GM12874 (cell line): ENCODE data around the gene GIMAP8.
A peak's percentile ranks its signal among the peaks of the same experiment; 100 is the strongest.

Source experiments
- TF ChIP-seq, protein P1 (sequence below): IDR thresholded peaks from 2 replicates; pipeline ENCODE4 v1.5.1; 2011; ENCODE audit warnings: low read depth, mild to moderate bottlenecking, control low read depth, low read length, moderate library complexity; ENCODE audit not compliant: insufficient read depth

The GIMAP8 gene

DNA sequence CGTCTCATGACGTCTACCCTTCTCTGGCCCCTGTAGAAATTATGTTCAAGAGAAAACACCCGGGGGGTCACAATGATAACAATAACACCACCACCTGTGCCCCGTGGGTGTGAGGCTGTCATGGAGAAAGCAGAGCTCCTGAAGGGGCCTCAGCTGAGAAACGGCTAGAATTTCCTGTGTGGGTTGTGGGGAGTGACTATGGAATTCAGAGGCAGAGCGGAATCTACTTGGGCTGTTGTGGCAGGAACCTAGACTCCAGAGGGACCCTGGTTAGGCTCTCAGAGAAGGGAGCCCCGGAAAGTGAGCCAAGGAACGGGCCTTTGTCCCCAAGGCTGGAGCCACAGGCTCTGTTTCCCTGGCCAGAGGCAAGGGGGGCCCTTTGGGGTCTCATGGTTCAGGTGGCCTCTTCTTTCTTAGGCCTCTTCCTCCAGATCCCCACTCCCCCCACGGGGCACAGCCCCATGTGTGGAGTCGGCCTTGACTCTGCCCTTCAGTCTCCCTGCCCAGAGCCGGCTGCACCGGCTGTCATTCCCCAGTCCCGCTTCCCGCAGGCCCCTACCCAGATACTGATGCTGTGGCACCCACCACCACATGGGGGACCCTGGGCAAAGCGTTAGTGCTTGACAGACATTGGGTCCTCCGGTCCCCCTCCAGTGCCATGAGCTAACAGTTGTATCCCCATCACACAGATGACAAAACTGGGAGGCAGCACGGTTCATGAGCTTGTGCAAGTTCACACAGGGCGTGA lies 6.5 kb upstream of the GIMAP8 start:
- TF ChIP-seq, protein P1, sequence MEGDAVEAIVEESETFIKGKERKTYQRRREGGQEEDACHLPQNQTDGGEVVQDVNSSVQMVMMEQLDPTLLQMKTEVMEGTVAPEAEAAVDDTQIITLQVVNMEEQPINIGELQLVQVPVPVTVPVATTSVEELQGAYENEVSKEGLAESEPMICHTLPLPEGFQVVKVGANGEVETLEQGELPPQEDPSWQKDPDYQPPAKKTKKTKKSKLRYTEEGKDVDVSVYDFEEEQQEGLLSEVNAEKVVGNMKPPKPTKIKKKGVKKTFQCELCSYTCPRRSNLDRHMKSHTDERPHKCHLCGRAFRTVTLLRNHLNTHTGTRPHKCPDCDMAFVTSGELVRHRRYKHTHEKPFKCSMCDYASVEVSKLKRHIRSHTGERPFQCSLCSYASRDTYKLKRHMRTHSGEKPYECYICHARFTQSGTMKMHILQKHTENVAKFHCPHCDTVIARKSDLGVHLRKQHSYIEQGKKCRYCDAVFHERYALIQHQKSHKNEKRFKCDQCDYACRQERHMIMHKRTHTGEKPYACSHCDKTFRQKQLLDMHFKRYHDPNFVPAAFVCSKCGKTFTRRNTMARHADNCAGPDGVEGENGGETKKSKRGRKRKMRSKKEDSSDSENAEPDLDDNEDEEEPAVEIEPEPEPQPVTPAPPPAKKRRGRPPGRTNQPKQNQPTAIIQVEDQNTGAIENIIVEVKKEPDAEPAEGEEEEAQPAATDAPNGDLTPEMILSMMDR = no peak

DNA sequence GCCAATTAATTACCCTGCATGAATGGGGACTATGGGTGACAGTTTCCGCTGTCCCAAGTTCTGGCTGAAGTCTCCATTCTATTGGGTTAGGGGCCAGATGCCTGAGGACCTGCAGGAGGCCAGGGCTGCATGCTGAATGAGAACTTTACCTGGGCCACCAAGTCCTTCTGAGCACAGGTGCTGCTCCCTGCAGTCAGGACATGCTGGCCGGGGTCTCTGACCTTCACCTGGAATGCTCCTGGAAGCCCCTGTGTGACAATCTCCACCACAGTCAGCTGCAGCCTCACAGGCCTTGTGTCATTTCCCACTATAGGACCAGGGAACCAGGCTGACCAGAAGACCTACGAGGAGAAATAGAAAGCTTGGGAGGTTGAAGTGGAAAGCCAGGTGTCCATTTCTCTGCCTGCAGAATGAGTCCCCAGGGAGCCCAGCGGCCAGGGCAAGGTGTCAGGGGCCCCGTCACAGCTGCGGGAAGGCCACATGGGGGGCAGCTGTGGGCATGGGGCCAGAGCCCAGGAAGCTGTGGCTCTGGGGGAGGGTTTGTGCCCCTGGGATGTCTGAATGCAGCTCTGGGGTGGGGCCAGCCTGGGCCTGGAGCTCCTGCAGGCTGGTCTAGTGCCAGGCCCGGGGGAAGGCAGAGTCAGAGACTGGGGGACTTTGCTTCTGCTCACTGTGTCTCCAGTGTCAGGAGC lies 5.6 kb upstream of the GIMAP8 start:
- TF ChIP-seq, protein P1 = no peak

DNA sequence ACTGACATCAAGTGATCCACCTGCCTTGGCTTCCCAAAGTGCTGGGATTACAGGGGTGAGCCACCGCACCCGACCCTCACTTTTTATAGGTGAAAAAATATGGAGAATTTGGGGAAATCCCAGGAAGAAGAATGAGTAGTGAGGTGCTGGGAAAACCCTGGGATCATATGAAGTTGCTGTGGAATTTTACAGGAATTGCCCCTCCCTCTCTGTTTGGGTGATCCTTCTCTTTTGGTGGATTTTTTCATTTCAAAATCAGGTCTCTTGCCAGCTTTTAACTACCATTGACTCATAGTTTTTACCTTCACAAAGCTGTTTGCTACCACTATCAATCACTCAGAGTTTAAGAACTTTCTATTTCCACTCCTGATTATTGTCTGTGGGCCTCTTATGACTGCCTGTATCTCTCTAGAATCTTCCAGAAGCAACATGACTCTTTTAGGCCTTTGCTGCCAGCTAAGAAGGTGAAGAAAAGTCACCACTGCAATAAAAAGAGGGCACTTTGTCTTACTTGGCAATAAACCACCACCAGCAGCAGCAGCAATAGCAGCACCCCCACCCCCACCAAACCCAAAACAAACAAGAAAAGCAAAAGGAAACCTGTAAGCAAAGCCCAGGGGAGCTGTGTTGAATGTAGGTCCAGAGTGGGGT lies 4.0 kb upstream of the GIMAP8 start:
- TF ChIP-seq, protein P1 = no peak

DNA sequence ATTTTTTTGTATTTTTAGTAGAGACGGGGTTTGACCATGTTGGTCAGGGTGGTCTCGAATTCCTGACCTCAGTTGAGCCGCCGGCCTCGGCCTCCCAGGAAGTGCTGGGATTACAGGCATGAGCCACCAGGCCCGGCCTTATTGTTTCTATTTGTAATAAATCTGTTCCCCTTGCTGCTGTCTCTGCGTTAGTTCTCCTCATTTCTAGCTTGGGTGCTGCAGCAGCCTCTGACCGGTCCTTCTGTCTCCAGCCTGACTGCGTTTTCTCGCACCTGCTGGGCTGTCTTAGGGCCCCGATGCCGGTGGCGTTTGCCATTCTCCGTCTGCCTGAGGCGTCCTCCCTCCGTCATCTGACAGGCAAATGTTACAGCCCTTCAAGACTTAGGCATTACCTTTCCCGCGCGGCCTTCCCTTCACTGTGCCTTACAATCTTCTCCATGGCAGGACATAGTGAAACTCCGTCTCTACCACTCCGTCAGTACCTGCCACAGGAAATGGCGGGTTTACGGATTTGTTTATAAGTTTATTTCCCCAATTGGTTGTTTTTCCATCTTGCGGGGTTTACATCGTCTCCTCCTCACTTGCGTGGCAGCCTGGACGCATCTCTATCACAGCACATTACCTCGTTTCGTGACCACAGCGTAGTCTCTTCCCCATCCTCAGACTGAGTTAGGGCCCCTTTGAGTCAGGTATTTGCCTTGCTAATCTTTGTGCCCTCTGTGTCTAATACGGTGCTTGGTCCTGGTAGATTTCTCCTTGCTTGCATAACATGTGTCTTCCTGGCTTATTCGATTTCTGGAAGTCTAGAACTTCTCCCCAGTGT lies 2.3 kb upstream of the GIMAP8 start:
- TF ChIP-seq, protein P1 = no peak

- TF ChIP-seq, protein P1 = peak; percentile 92
Measured at GRCh38 chr7:150448789-150449147, 1.7 kb upstream of the GIMAP8 start.

GRCh38 chr7:150449206-150449952 lies 1.1 kb upstream of the GIMAP8 start:
- TF ChIP-seq, protein P1 = no peak
